Esophagus muscularis mucosa (tissue), 4 donors: ENCODE data around the gene LGALS9.

Source experiments
- CTCF ChIP-seq, 3 experiments: fragments of 200-600 bp in 2 of 3; fragments of 450-650 bp in 1 of 3; sonication (generic) in 2 of 3; IDR thresholded peaks; one replicate each; pipeline ENCODE4 v1.5.1; 2017 to 2019; ENCODE audit warnings: antibody characterized with exemption in 3 of 3, mild to moderate bottlenecking in 2 of 3, moderate library complexity in 1 of 3
- EP300 ChIP-seq: sonication (generic); formaldehyde crosslinking; IDR thresholded peaks from one replicate; pipeline ENCODE4 v1.6.1; 2017; ENCODE audit warnings: antibody characterized with exemption
- POLR2A ChIP-seq: fragments of 450-650 bp; IDR thresholded peaks from one replicate; pipeline ENCODE4 v1.6.1; 2017; ENCODE audit warnings: antibody characterized with exemption, moderate library complexity, mild to moderate bottlenecking, low read depth
- POLR2AphosphoS5 ChIP-seq, 2 donors: sonication (generic); formaldehyde crosslinking; IDR thresholded peaks; one replicate each; pipeline ENCODE4 v1.6.1; 2017; ENCODE audit warnings: antibody characterized with exemption in 2 of 2

DNA sequence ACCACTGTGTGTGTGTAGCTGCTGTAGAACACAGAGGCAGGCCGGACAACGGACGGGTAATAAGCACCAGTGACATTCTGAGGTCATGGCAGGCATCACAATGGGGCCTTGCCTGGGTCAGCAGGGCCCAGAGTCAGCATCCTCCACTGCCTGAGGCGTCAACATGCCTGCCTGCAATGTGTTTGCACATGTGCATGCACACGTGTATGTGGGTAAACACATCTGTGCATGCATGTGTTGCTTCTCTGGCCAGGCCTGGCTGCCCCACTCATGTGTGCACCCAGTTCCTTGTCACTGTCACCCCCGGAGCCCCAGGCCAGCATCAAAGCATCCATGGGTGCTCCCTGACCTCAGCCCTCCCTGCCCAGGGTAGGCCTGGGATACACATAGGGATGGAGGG, 43.3 kb downstream of the LGALS9 start:
- TF ChIP-seq CTCF (IDR thresholded peaks at IDR 0.05), result no peak
- no peak for TF ChIP-seq POLR2AphosphoS5 (IDR thresholded peaks at IDR 0.05)
- no peak for TF ChIP-seq POLR2A
- TF ChIP-seq EP300, result no peak
